Esophagus squamous epithelium (tissue), 4 donors: Measurements from ENCODE around the gene PRKCE.

Experiments used
- POLR2A ChIP-seq, 4 donors: fragments of 450-650 bp; IDR thresholded peaks; one replicate each; pipeline ENCODE4 v1.6.1; 2017; ENCODE audit warnings: antibody characterized with exemption in 4 of 4, mild to moderate bottlenecking in 4 of 4, moderate library complexity in 3 of 4
- TF ChIP-seq, protein P1 (sequence below), 6 experiments: fragments of 450-650 bp in 4 of 6; fragments of 200-600 bp in 2 of 6; sonication (generic) in 2 of 6; IDR thresholded peaks; one replicate each; pipeline ENCODE4 v1.5.1; 2016 to 2019; ENCODE audit warnings: antibody characterized with exemption in 6 of 6, mild to moderate bottlenecking in 4 of 6, moderate library complexity in 4 of 6

DNA sequence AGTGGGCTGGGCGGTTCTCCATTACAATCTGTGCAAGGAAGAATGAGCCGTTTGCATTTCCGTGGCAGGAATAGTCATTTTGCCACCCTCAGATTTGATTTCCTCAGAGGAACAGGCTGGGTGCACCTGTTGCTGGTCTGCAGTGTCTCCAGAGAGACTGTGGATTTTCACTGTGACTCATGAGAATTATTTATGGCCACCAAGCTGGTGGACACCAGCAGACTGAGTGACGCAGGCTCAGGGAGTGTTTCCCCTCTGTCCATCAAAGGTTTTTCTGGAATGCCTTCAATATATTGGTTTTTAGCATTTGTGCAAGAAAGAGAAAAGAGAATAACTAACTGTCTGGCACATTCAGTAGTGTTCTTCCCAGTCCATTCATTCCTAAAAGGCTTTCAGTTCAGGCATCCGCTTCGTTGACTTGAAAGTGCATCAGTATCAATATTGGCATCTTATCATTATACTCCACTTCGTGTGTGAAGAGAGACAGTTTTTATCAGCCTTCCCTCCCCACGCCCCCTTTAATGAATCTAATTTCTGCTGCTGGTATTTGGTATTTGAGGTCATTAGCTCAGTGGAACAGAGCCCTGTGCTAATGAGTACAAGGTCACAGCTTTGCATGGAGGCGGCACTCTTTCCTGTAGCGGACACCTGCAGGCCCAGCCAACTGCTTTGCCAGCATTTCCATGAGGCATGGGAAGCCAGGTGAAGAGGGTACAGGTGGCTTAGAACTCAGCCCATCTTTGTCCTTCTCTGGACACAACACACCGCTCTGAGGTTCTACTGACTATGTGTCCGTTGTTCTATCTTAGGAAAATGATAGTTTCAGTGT lies 39.9 kb downstream of the PRKCE start:
- TF ChIP-seq, protein P1, sequence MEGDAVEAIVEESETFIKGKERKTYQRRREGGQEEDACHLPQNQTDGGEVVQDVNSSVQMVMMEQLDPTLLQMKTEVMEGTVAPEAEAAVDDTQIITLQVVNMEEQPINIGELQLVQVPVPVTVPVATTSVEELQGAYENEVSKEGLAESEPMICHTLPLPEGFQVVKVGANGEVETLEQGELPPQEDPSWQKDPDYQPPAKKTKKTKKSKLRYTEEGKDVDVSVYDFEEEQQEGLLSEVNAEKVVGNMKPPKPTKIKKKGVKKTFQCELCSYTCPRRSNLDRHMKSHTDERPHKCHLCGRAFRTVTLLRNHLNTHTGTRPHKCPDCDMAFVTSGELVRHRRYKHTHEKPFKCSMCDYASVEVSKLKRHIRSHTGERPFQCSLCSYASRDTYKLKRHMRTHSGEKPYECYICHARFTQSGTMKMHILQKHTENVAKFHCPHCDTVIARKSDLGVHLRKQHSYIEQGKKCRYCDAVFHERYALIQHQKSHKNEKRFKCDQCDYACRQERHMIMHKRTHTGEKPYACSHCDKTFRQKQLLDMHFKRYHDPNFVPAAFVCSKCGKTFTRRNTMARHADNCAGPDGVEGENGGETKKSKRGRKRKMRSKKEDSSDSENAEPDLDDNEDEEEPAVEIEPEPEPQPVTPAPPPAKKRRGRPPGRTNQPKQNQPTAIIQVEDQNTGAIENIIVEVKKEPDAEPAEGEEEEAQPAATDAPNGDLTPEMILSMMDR (IDR thresholded peaks at IDR 0.05), result no peak
- TF ChIP-seq POLR2A (IDR thresholded peaks at IDR 0.05), result no peak
